Measurements from ENCODE around the gene PIP5K1B. TPM values are rescaled to one million over a fixed set of nuclear protein-coding genes. Genes with fewer than 3 reads are reported as not detected.

Gene PIP5K1B
- total and polyA plus RNA-seq, 2 experiments from 2014 or later = 3.7 to 10.2 TPM

DNA sequence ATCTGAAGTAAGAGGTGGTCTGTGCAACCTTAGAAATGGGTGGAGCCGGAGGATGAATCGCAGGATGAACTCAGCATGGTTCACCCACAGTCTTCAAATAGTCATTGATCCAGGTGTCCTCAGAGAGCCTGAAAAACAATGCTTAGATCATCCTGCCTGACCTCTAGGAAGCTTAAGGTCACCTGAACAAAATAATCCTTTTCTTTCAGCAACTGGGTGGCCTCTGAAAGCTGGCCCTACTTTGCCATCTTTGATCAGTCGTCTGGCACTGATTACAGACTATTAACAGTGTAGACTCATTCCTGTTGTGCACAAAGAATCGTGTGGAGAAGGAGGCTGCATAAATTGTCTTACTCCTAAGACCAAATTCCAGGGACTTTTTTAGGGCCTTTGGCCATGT is 50.7 kb downstream of the PIP5K1B start:
- no peak overlapping the region for H3K4me3 ChIP-seq
- no peak overlapping the region for H2AFZ ChIP-seq
- H3K9me3 ChIP-seq (ENCODE audit: low read depth) = no peaks in the 10 kb centered on the region
- 53% methylated on average over 4 of the region's 4 CpGs for WGBS (ENCODE audit: low lambda C conversion rate, missing lambda C conversion rate)
- H3K4me2 ChIP-seq = no peak overlapping the region
- H3K9me2 ChIP-seq (replicated peaks; ENCODE audit: insufficient read depth) = no peaks in the 10 kb centered on the region
- H4K20me1 ChIP-seq (ENCODE audit: insufficient read depth, poor library complexity, severe bottlenecking) = no peaks in the 10 kb centered on the region
- H3K27ac ChIP-seq = no peak overlapping the region
- H3K4me1 ChIP-seq (ENCODE audit: insufficient read depth) = no peaks in the 10 kb centered on the region
- H3K36me3 ChIP-seq (replicated peaks; ENCODE audit: insufficient read depth, low read depth) = no peaks in the 10 kb centered on the region
- no peak for TF ChIP-seq EZH2phosphoT487 (IDR thresholded peaks at IDR 0.05; ENCODE audit: low read depth, severe bottlenecking, unreplicated experiment)
- TF ChIP-seq EZH2 (IDR thresholded peaks at IDR 0.05; ENCODE audit: borderline replicate concordance) = no peak
- no peak for TF ChIP-seq CTCF (IDR thresholded peaks at IDR 0.05; ENCODE audit: poor library complexity)
- no peak for DNase-seq (ENCODE audit: low spot score)
- H3K27me3 ChIP-seq = no peaks in the 10 kb centered on the region
- no peaks in the 10 kb centered on the region for H3K79me2 ChIP-seq

GRCh38 chr9:68759981-68760673 is 55.1 kb downstream of the PIP5K1B start:
- no peaks in the 10 kb centered on the region for H3K9me3 ChIP-seq (ENCODE audit: low read depth)
- DNase-seq (ENCODE audit: low spot score) = no peak
- no peak overlapping the region for H2AFZ ChIP-seq
- H3K4me1 ChIP-seq (ENCODE audit: insufficient read depth) = no peaks in the 10 kb centered on the region
- no peaks in the 10 kb centered on the region for H3K79me2 ChIP-seq
- H3K4me2 ChIP-seq = no peak overlapping the region
- H3K27me3 ChIP-seq = no peaks in the 10 kb centered on the region
- no peak for TF ChIP-seq EZH2 (IDR thresholded peaks at IDR 0.05; ENCODE audit: borderline replicate concordance)
- TF ChIP-seq EZH2phosphoT487 (IDR thresholded peaks at IDR 0.05; ENCODE audit: low read depth, severe bottlenecking, unreplicated experiment) = no peak
- TF ChIP-seq CTCF (IDR thresholded peaks at IDR 0.05; ENCODE audit: poor library complexity) = no peak
- 77% methylated on average over 2 of the region's 2 CpGs for WGBS (ENCODE audit: low lambda C conversion rate, missing lambda C conversion rate)
- no peaks in the 10 kb centered on the region for H4K20me1 ChIP-seq (ENCODE audit: insufficient read depth, poor library complexity, severe bottlenecking)
- no peaks in the 10 kb centered on the region for H3K9me2 ChIP-seq (replicated peaks; ENCODE audit: insufficient read depth)
- no peaks in the 10 kb centered on the region for H3K36me3 ChIP-seq (replicated peaks; ENCODE audit: insufficient read depth, low read depth)
- H3K27ac ChIP-seq = no peak overlapping the region
- no peak overlapping the region for H3K4me3 ChIP-seq

- 74% methylated on average over 2 of the region's 2 CpGs for whole genome bisulfite sequencing (ENCODE audit: low lambda C conversion rate, missing lambda C conversion rate)
- Histone ChIP-seq H4K20me1 (ENCODE audit: insufficient read depth, poor library complexity, severe bottlenecking) (no peaks in the 10 kb centered on the region), H3K4me3 (no peak overlapping the region), H3K27ac (no peak overlapping the region), H3K9me3 (ENCODE audit: low read depth) (no peaks in the 10 kb centered on the region), H3K27me3 (no peaks in the 10 kb centered on the region), H2AFZ (no peak overlapping the region), H3K9me2 (replicated peaks; ENCODE audit: insufficient read depth) (no peaks in the 10 kb centered on the region), H3K36me3 (replicated peaks; ENCODE audit: insufficient read depth, low read depth) (no peaks in the 10 kb centered on the region), H3K79me2 (peaks cover 4% of the 10 kb centered on the region), H3K4me2 (no peak overlapping the region), H3K4me1 (ENCODE audit: insufficient read depth) (no peaks in the 10 kb centered on the region)
- no peak for DNase-seq (ENCODE audit: low spot score)
- TF ChIP-seq EZH2phosphoT487 (IDR thresholded peaks at IDR 0.05; ENCODE audit: low read depth, severe bottlenecking, unreplicated experiment) = no peak
- no peak for TF ChIP-seq EZH2 (IDR thresholded peaks at IDR 0.05; ENCODE audit: borderline replicate concordance)
- TF ChIP-seq CTCF (IDR thresholded peaks at IDR 0.05; ENCODE audit: poor library complexity) = no peak
Measured at GRCh38 chr9:68760674-68761333, 55.8 kb downstream of the PIP5K1B start.

All from hepatocyte (in vitro differentiated cells).